ENCODE data around the gene ZFYVE9.

DNA sequence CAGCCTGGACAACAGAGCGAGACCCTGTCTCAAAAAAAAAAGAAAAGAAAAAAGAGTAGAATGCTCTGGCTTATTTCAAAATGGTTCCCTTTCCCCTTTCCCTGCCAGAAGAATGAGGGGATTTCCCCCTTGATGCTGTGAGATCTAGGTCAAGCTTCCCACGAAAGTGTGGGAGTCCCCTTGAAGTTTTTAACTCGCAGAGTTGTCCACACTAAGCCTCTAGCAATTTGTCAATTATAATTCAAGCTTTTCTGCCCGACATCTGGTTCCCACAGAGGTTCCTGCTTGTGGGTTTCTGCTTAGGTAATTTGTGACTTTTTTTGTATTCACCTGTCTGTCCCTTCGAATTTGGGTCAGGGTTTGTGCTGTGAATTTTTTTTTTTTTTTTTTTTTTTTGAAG lies 62.8 kb downstream of the ZFYVE9 start:
- TF ChIP-seq, protein P1, sequence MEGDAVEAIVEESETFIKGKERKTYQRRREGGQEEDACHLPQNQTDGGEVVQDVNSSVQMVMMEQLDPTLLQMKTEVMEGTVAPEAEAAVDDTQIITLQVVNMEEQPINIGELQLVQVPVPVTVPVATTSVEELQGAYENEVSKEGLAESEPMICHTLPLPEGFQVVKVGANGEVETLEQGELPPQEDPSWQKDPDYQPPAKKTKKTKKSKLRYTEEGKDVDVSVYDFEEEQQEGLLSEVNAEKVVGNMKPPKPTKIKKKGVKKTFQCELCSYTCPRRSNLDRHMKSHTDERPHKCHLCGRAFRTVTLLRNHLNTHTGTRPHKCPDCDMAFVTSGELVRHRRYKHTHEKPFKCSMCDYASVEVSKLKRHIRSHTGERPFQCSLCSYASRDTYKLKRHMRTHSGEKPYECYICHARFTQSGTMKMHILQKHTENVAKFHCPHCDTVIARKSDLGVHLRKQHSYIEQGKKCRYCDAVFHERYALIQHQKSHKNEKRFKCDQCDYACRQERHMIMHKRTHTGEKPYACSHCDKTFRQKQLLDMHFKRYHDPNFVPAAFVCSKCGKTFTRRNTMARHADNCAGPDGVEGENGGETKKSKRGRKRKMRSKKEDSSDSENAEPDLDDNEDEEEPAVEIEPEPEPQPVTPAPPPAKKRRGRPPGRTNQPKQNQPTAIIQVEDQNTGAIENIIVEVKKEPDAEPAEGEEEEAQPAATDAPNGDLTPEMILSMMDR (IDR thresholded peaks at IDR 0.05 in 2 of 3, conservative IDR thresholded peaks at IDR 0.05 in 1 of 3; ENCODE audit: control insufficient read depth in 2 of 3, extremely low read depth in 1 of 3, insufficient read depth in 1 of 3, low read depth in 3 of 3, low read length in 3 of 3), result no peak
- no peak for TF ChIP-seq KDM1A (IDR thresholded peaks at IDR 0.05; ENCODE audit: borderline replicate concordance)
- no peak for TF ChIP-seq CHD2 (IDR thresholded peaks at IDR 0.05; ENCODE audit: borderline replicate concordance, low read depth, low read length)
- no peak for TF ChIP-seq CBX3 (IDR thresholded peaks at IDR 0.05; ENCODE audit: borderline replicate concordance, low read depth)
- TF ChIP-seq GABPA (IDR thresholded peaks at IDR 0.05; ENCODE audit: low read depth), result no peak
- no peak for TF ChIP-seq POLR2A (IDR thresholded peaks at IDR 0.05; ENCODE audit: low read depth, low read length)
- TF ChIP-seq KAT2A (conservative IDR thresholded peaks at IDR 0.05; ENCODE audit: control insufficient read depth, low read depth, low read length), result no peak

Data from GM12878 (cell line).